CD4-positive, alpha-beta T cell (primary cell): ENCODE results near the gene HIVEP3. TPM values are rescaled to one million over a fixed set of nuclear protein-coding genes. Genes with fewer than 3 reads are reported as not detected.

Experiments used
- ATAC-seq: fragments of 200-7000 bp; cut with Tn5 transposase; one replicate; pipeline ENCODE4 v1.10.0; 2022; ENCODE audit warnings: mild to moderate bottlenecking; ENCODE audit not compliant: poor library complexity
- CTCF ChIA-PET: fragments of 350-600 bp; sonication (Branson Sonifier 250); formaldehyde crosslinking; loops from one replicate; lab custom pipeline; 2021; ENCODE audit warnings: antibody characterized with exemption, inconsistent platforms; lab: Charles Lee
- POLR2A ChIA-PET: fragments of 350-600 bp; sonication (Branson Sonifier 250); formaldehyde crosslinking; loops from one replicate; lab custom pipeline; 2021; ENCODE audit warnings: antibody characterized with exemption, inconsistent platforms; lab: Charles Lee
- DNase-seq, 14 experiments: peaks; one replicate each; pipeline ENCODE4 v3.0.0-alpha.2; 2013 to 2020; ENCODE audit warnings: mixed read lengths in 2 of 14
- H3K27ac ChIP-seq, 2 donors: one replicate each; pipeline versions ENCODE4 v1.5.1 to v1.7.0; 2013; ENCODE audit warnings: low read length in 2 of 2, low read depth in 1 of 2, mild to moderate bottlenecking in 1 of 2
- H3K27me3 ChIP-seq, 2 experiments: 1 replicate in 1 of 2; 2 replicates in 1 of 2; pipeline versions ENCODE4 v1.6.1 to v1.7.0; 2013; ENCODE audit warnings: low read length in 2 of 2, control low read depth in 1 of 2, mild to moderate bottlenecking in 1 of 2, moderate library complexity in 1 of 2; ENCODE audit not compliant: insufficient read depth in 2 of 2, control insufficient read depth in 1 of 2
- H3K36me3 ChIP-seq: one replicate; pipeline ENCODE4 v1.6.1; 2013; ENCODE audit warnings: low read length, control low read depth; ENCODE audit not compliant: insufficient read depth
- H3K4me1 ChIP-seq: one replicate; pipeline ENCODE4 v1.6.1; 2013; ENCODE audit warnings: low read length, control low read depth; ENCODE audit not compliant: insufficient read depth
- H3K4me3 ChIP-seq: one replicate; pipeline ENCODE4 v1.5.1; 2013; ENCODE audit warnings: mild to moderate bottlenecking, low read length, moderate library complexity
- H3K9me3 ChIP-seq, 2 experiments: 1 replicate in 1 of 2; 2 replicates in 1 of 2; pipeline versions ENCODE4 v1.6.1 to v1.7.0; 2013; ENCODE audit warnings: low read length in 2 of 2, mild to moderate bottlenecking in 2 of 2, control low read depth in 1 of 2, moderate library complexity in 1 of 2; ENCODE audit not compliant: control insufficient read depth in 1 of 2, insufficient read depth in 1 of 2
- H3K27ac Mint-ChIP-seq: one replicate; pipeline ENCODE4 v1.8.0; 2020; ENCODE audit warnings: mixed read lengths
- H3K27me3 Mint-ChIP-seq: one replicate; pipeline ENCODE4 v1.8.0; 2021; ENCODE audit warnings: mixed read lengths
- H3K36me3 Mint-ChIP-seq: one replicate; pipeline ENCODE4 v1.8.0; 2021; ENCODE audit warnings: low read depth, mixed read lengths
- H3K4me1 Mint-ChIP-seq: one replicate; pipeline ENCODE4 v1.8.0; 2021; ENCODE audit warnings: low read depth, mixed read lengths
- H3K4me3 Mint-ChIP-seq: one replicate; pipeline ENCODE4 v1.8.0; 2020; ENCODE audit warnings: mild to moderate bottlenecking, mixed read lengths
- H3K9me3 Mint-ChIP-seq: one replicate; pipeline ENCODE4 v1.8.0; 2020; ENCODE audit warnings: mixed read lengths
- CTCF ChIP-seq: fragments of 200-600 bp; IDR thresholded peaks from one replicate; pipeline ENCODE4 v1.8.0; 2022; ENCODE audit warnings: antibody characterized with exemption, mild to moderate bottlenecking
- intact Hi-C, 2 experiments: fragments of 100-400 bp; cut with DNase I in 1 of 2; cut with micrococcal nuclease in 1 of 2; formaldehyde crosslinking; loops; one replicate each; pipeline versions ENCODE4 v1.15.1 to v1.9.0; 2023 to 2025; cut with DNase I, micrococcal nuclease
- total RNA-seq, 174 experiments: library from RNA in 2 of 174; stranded (reverse) in 2 of 174; gene quantifications; one replicate each; pipeline ENCODE4 v1.2.3 and lab custom pipeline; 2021 to 2026

Gene HIVEP3
- total RNA-seq, 2 experiments from 2014 or later = 5.1 to 5.4 TPM

DNA sequence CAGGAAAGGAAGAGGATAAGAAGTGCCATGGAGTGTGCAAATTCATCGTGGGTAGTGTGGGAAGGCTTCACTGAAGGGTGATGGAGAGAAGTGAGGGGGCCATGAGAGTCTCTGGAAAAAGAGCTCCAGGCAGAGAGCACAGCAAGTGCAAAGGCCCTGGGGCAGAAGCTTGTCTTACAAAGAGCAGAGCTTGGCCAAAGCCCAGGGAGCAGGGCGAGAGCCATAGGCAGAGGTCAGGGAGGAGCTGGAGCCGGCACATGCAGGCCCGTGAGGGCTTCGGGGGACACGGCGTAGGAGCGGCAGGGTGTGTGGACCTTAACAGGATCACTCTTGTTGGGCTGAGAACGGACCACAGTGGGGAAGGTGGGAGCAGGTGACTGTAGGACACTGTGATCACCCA, 350.5 kb downstream of the HIVEP3 start:
- H3K4me3 ChIP-seq = no peak overlapping the region
- no peaks in the 10 kb centered on the region for H3K4me1 ChIP-seq
- ATAC-seq (no peak), DNase-seq (no peak)
- no peak overlapping the region for H3K27ac ChIP-seq
- H3K9me3 Mint-ChIP-seq = no peaks in the 10 kb centered on the region
- H3K9me3 ChIP-seq = no peaks in the 10 kb centered on the region
- H3K36me3 ChIP-seq = no peaks in the 10 kb centered on the region
- CTCF ChIA-PET = no interaction called here
- POLR2A ChIA-PET = no interaction called here
- TF ChIP-seq CTCF = no peak
- no peaks in the 10 kb centered on the region for H3K27me3 Mint-ChIP-seq
- H3K27ac Mint-ChIP-seq = no peak overlapping the region
- no peaks in the 10 kb centered on the region for H3K4me1 Mint-ChIP-seq
- no peaks in the 10 kb centered on the region for H3K27me3 ChIP-seq
- peaks cover 5% of the 10 kb centered on the region for H3K36me3 Mint-ChIP-seq
- intact Hi-C loops = no loop called here
- H3K4me3 Mint-ChIP-seq = no peak overlapping the region

DNA sequence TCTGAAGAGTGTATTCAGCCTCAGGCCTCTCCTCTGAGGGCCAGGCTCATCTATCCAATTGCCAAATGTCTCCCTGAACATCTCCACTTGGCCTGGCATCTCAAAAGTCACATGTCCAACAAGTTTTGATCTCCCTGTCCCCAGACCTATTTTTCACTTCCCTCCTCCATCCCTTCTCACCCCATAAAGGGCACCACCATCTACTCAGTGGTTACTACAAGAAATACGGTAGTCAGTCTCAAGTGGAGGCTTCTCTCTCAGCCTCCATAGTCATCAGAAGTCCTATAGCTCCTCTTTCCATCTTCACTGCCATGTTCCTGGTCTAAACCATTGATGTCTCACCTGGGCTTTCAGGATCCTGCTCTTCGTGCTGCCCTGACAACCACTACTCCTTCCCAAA, 351.8 kb downstream of the HIVEP3 start:
- no peak for TF ChIP-seq CTCF
- H3K27me3 Mint-ChIP-seq = no peaks in the 10 kb centered on the region
- Histone ChIP-seq H3K27me3 (no peaks in the 10 kb centered on the region), H3K9me3 (no peaks in the 10 kb centered on the region), H3K4me3 (no peak overlapping the region), H3K36me3 (no peaks in the 10 kb centered on the region), H3K27ac (no peak overlapping the region), H3K4me1 (no peaks in the 10 kb centered on the region)
- ChIA-PET POLR2A (no interaction called here), CTCF (no interaction called here)
- intact Hi-C loops = no loop called here
- no peaks in the 10 kb centered on the region for H3K4me1 Mint-ChIP-seq
- ATAC-seq = no peak
- no peak overlapping the region for H3K4me3 Mint-ChIP-seq
- H3K27ac Mint-ChIP-seq = no peak overlapping the region
- H3K36me3 Mint-ChIP-seq = peaks cover 5% of the 10 kb centered on the region
- H3K9me3 Mint-ChIP-seq = no peaks in the 10 kb centered on the region
- DNase-seq = no peak

- H3K36me3 ChIP-seq = no peaks in the 10 kb centered on the region
- CTCF ChIA-PET = no interaction called here
- Mint-ChIP-seq H3K27ac (no peak overlapping the region), H3K36me3 (peaks cover 5% of the 10 kb centered on the region), H3K4me3 (no peak overlapping the region), H3K4me1 (no peaks in the 10 kb centered on the region), H3K27me3 (no peaks in the 10 kb centered on the region), H3K9me3 (no peaks in the 10 kb centered on the region)
- no peak for DNase-seq
- no peak for TF ChIP-seq CTCF
- POLR2A ChIA-PET = no interaction called here
- H3K4me1 ChIP-seq = no peaks in the 10 kb centered on the region
- intact Hi-C loops = no loop called here
- ATAC-seq = no peak
- H3K27ac ChIP-seq = no peak overlapping the region
- H3K4me3 ChIP-seq = no peak overlapping the region
- no peaks in the 10 kb centered on the region for H3K9me3 ChIP-seq
- no peaks in the 10 kb centered on the region for H3K27me3 ChIP-seq
Observed at GRCh38 chr1:41566274-41566885, 352.3 kb downstream of the HIVEP3 start.
